ENCODE measurements around the gene CHD9NB.

DNA sequence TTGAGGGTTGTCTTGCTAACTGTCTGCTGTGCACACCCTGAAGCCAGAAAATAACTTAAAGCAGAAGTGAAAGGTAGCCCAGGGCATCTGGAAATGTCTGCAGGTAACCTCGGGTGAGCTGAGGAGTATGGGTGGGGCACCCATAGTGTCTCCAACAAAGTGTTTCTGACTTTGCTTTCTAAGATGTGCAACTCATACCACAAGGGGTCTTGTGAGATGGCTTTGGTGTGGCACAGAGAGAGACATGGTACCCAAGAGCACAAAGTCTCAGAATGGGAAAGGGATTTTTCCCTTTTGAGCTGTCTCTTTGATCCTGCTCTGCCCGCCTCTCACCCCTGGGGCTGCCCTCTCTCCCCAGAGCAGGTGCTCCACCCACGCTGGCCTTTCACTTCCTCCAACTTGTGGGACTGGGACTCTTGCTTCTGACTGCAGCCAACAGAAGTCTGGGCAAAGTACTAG is 9.0 kb upstream of the CHD9NB start:
- no peak for TF ChIP-seq EZH2 (IDR thresholded peaks at IDR 0.05; ENCODE audit: insufficient read depth, poor library complexity, severe bottlenecking)
- TF ChIP-seq EZH2phosphoT487 (IDR thresholded peaks at IDR 0.05; ENCODE audit: insufficient read depth, low read depth) = no peak
